SK-N-SH (cell line): Measurements from ENCODE around the gene HP1BP3.

ENCODE experiments used
- ELF1 ChIP-seq: IDR thresholded peaks from 2 replicates; pipeline ENCODE4 v1.4.0; 2012
- FOXM1 ChIP-seq: IDR thresholded peaks from 2 replicates; pipeline ENCODE4 v1.4.0; 2012; ENCODE audit warnings: low read depth, mild to moderate bottlenecking

DNA sequence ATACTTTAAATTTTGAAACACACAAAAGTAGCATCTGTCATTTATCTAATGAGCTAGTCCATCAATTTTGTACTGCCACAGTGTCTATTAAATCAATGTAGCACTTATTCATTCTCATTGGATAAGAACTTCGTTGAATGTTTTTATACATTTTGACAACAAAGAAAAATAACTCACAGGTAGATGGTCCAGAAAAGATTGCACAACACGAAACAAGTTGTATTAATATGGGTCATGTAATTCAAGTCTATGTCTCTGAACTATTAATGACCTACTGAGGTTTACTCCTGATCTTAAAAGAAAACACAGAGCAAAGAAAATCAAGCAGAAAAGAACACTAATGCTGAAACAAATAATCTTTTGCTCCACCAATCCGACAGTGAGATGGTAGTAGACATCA lies 15.3 kb downstream of the HP1BP3 start:
- no peak for TF ChIP-seq ELF1
- TF ChIP-seq FOXM1 = no peak
